T-helper 2 cell (primary cell): ENCODE measurements around the gene ALG12.
"Not testable (repeated sequence)": the region's sequence is repeated elsewhere in the genome, so short reads cannot be mapped to it uniquely, and the experiment has no call there.

Experiments used
- DNase-seq, 5 experiments: peaks; one replicate each; pipeline versions ENCODE4 v3.0.0 to v3.0.0-alpha.2; 2012 to 2022

The ALG12 gene

DNA sequence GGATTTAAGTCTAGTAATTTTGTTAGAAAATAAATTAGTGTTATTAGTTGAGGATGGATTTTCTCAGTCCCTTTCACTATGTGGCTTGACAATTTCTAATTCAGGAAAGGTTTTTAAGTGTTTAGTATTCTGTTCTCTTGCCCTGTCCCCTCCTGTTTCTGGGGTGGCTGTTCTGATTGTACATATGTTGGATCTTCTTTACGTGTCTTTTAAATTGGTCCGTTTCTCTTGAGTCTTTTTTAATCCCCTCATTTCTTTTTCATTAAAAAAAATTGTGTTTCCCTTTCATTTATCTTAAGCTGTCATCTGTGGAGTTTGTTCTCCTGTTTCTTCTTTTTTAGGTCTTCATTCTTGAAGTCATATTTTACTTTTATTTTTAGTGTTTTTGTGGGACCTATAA, 52.1 kb downstream of the ALG12 start:
- no peak for DNase-seq

DNA sequence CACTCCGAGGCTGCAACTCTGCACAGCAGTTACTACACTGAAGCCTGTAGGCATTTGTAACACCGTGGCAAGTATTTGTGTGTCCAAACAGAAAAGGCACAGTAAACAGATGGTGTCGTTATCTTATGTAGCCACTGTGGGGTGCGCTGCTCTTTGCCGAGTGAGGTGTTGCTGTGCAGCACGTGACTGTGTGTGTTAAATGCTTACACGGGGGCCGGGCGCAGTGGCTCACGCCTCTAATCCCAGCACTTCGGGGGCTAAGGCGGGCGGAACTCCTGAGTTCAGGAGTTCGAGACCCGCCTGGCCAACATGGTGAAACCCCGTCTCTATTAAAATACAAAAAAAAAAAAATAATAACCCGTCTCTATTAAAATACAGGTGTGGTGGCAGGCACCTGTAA, 53.1 kb downstream of the ALG12 start:
- DNase-seq = no peak

DNA sequence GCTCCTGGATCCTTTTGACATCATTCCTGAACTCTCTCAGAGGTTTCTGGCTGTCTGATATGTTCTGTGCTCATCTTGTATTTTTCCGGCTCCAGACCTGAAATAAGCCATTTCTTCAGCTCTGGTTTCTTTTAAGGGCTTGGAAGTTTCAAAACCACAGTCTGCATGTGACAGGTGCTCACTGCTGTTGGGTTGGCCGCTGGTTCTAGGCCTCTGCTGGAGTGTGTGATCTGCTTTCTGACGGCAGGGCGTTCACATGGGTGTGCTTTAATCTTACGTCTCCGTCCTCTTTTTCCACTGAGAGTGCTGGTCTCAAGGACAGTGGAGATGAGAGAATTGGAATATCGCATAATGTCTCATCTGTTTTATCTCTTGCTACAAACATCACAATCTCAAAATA, 54.3 kb downstream of the ALG12 start:
- DNase-seq = no peak

DNA sequence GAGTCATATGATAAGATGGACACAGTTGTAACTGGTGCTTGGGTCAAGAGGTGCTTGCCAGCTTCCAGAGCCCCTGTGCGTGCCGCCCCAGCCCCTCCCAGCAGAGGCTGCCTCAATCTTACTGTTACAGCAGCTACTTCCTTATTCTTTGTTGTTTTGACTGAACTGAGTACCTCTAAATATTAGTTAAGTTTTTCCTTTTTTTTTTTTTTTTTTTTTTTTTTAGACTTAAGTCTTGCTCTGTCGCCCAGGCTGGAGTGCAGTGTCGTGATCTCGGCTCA, 55.8 kb downstream of the ALG12 start:
- DNase-seq = no peak

DNA sequence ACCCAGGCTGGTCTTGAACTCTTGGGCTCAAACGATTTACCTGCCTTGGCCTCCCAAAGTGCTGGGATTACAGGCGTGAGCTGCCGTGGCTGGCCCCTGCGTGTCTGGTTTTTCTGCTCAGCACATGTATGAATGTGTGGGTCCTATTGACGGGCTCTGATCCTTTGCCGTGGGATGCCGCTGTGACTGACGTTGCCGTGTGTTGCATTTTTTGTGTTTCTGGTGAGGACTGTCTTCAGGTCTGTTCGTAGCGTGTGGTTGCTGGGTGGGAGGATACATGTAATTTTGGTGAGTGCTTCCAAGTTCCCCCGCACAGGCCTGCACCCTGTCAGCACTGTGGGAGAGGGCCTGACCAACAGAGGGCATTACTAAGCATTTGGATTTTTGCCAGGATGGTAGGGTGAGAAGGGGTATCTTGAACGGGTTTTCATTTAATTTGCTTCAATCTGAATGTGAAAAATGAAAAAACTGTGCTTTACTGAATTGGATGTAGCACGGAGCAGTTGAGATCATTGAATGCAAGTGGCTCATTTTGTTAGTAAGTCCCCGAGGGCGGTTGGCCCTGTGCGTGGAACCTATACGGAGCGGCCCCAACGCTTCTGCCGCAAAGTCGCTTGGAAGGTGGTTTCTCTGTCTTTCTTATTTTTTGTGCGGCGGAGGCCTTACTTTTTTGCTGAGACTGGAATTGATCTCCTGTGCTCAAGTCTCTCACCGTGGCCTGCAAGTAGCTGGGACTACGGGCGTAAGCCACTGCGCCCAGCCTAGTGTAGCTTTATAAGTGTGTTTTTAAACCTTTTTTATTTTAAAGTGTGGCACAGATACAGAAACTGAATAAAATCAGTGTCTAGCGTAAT, 56.4 kb downstream of the ALG12 start:
- DNase-seq = no peak

DNA sequence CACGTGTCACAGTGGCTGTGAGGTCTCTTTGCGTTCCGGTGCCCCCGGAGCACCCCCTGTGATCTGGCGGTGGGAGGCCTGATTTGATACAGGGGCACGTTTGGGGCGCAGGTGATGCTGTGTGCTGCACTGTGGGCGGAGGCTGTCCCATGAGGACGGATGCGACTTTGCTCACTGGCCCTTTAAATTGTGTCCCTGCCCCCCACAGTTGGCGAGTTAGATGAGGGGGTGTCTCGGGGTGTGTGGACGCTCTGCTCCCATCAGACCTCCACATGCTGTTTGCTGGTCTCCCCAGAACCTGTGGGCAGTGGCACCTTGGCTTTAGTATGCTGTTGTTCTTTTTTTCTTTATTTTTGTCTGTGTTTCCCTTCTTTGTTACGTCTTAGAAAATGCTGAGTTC, 59.4 kb downstream of the ALG12 start:
- no peak for DNase-seq

DNA sequence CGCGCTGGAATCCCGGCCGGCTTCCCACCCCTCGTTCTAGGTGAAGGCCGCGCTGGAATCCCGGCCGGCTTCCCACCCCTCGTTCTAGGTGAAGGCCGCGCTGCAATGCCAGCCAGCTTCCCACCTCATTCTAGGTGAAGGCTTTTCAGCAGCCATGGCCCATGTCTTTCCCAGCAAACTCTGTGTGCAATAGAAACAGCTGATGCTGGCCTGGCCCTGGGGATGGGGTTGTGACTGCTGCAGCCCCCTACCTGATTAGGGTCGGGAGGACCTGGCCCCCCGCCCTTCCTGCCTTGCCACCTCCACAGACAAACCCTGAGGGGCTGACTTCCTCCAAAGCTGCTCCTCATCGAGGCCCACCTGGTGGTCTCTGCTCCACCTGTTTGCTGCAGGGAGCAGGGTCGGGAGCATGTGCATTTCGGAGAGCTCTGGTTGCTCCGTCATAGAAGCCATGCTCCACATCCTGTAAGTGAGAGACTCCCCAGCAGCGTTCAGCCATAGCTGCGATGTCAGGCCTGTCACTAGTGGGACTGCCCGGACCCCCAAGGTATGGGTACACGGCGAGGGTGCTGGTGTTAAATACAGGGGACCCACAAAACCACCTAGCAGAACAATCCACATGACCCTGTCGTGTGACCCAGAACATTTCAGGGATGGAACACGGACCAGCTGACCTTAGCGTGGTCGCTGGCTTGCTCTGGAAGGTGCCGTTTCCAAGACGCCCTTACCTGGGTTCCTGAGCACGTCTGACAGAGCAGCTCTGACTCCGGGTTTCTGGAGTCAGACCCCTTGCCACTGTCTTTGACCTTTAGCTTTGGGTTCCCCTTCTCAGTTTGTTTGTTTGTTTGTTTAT, 61.2 kb downstream of the ALG12 start:
- no peak for DNase-seq

DNA sequence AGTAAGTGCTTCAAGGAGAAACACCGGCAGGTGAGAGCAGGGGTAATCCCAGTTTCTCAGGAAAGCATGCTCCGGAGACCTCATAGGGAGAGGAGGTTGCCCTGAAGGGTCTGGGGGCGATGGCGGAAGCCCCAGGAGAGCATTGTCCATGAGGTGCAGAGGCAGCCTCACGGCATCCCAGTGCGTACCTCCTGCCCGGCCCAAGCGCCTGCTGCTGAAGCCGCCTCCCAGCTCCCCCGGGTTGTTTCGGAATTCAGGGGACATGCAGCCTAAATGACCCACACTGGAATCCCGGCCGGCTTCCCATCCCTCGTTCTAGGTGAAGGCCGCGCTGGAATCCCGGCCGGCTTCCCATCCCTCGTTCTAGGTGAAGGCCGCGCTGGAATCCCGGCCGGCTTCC, 61.9 kb downstream of the ALG12 start:
- DNase-seq = no peak

DNA sequence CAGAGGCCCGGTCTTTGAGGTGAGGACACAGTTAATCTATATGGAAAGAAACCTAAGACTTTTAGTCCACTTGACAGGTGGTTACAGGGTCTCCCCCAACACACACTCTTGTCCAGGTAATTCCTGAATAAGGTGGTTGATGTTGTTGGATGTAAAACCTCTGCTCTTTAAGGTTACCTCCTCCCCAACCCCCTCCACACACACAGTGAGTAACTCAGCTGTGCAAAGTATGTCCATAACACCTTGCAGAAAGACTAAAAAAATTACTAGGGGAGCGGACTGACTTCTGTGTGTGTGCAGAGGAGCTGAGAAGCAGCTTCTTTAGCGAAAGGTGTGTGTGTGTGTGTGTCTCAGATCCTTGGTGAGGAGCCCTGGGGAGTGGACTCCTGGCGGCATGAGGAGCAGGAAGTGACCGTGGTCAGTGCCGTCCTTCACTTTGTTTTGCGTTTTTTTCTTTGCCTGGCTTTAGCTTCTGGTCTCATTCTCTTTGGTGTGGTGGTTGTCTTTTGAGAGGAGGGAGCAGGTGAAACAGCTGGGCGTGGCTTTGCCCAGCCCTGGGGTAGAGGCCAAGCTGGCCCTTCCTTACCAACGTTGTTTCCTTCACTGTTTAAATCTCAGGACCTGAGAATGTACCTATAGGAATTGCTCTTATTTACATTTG, 62.9 kb downstream of the ALG12 start:
- peak in 1 of 5 experiments; percentile 38 for DNase-seq

DNA sequence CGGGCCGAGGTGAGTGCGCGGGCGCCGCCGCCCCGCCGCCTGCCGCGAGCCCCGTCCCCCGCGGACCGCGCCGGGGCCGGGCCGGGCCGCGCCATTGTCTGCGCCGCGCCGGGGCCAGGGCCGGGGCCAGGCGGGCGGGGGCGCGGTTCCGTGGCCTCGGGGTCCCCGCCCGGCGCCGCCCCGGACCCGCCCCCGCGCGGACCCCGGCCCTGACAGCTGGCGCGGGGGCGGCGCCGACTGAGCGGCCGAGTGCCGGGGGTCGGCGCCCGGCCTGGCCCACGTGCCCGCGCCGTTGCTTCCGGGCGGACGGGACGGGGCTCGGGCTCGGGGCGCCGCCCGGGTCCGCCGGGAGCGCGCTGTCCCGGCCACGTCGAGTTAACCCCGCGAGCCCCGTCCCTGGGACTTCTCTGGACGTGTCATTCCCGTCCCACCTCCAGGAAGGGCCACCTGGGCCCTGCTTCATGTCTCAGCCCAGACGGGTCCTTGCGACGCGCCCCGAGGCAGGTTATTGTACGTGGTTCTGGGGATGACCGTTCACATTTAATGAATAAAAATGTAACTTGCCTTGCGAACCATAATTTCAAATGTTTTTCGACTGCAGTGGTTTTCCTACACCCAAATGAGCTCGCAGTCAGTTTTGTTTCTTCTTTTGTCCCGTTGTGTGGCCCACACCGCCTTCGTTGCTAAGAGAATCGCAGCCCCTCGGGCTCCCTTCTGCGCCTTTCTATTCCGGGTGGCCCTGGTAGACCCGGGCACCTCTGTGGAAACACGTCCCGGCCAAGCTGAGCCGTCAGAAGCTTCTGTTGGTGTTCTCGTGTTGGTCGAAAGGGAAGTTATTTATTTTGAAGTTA, 64.0 kb downstream of the ALG12 start:
- peak in 1 of 5 experiments; percentile 50 for DNase-seq

DNA sequence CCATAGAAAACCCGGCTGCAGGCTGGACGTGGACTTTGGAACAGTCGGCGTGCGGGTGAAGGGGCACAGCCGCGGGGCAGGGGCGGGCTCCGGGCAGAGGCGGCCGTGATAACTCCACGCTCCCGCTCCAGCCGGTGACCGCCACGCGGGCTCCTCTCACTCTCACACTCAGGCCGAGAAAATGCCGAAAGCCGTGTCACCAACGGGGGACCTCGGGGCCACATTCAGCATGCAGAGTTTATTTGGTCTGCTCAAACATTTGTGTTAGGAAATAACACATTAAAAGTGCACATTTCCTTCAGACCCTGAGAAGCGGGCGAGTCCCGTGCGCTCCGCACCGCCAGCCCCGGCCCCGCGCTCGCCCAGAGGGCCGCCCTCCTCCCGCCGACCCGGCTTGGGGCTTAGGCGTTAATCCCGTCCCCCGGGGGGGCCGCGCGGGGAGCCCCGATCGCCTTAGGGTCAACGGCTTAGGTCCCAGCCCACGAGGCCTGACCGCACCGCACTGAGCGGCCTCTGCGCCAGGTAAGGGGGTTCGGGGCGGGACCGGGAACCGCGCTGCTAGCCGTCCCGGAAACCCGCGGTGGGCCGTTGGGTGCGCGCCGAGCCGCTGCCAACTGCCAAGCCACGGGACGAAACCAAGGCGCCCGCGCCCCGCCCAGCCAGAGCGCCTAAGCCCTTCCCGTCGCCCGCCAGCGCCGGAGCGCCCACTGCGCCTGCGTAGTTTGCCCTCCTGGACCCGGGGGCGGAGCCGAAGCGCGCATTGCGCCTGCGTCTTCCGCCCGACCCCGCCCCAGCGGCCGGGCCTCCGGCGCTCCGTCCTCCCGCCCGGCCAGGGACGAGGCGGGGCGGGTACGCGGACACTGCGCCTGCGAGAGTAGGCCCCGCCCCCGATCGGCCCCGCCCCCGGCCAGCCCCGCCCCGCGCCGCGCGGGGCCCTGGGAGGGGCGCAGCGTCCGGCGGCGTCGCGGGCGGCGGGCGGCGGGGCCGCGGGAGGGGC, 65.0 kb downstream of the ALG12 start, which contains the start of gene ZBED4:
TSS of gene ZBED4 (plus strand) at position 947 of the 997 bp plus-strand sequence. CDS start 29,819 bp downstream, outside the sequence.
- peak; percentile 96 to 99 (median 97) for DNase-seq

DNA sequence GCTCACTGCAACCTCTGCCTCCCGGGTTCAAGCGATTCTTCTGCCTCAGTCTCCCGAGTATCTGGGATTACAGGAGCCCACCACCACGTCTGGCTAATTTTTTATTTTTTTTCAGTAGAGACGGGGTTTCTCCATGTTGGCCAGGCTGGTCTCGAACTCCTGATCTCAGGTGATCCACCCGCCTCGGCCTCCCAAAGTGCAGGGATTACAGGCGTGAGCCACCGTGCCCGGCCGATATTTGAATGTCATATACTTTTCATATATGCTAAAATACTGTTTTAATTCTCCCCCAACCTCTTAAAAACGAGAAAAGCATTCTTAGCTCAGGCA, 65.7 kb downstream of the ALG12 start:
- not testable (repeated sequence) for DNase-seq

DNA sequence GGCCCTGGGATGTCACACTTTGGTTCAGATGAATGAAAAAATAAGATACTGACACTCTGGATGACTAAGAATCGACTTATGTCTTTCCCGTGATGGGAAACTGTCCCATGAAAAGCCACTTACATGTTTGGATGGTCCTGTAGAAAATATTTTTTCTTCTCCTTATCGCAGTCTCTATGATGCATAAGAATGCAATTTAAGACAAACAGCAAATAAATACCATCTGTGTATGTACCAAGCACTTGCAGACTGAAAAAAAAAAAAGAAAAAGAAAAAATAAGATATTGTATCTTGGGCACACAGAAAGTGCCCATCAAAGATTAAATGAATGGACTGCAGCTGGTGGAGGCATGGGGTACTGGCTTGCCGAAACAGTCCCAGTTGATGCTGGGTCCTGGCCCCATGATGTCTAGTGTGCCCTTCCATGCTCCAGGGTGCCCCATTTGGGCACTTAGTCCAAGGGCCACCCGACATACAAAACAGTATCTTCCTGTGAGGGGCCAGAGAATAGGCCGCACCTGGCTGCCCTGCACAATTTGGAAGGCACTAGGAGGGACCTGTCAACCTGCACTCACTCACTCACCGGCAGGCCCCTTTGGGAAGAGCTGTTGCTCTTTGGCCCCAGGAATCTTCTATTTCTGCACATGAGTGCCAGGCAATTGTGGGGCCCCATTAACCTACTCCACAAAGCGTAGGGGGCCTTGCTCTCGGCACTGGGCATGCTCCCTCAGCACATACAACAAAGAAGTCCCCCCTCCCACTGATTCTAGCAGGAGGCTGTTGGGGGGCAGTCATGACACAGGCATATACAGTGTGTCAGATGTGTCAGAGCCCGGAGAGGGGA, 67.1 kb downstream of the ALG12 start:
- no peak for DNase-seq
